Activated naive CD8-positive, alpha-beta T cell treated with anti-CD3 and anti-CD28 coated beads, Interleukin-2, amount 50 U/mL, for 24 hours (primary cell): ENCODE measurements around the gene GATD1.

Experiments used
- ATAC-seq: fragments of 150-1000 bp; cut with Tn5 transposase; one replicate; pipeline ENCODE4 v1.10.0; 2021
- DNase-seq: peaks from one replicate; pipeline ENCODE4 v3.0.0; 2021
- H3K27ac Mint-ChIP-seq: one replicate; pipeline ENCODE4 v1.8.0; 2021; ENCODE audit warnings: mild to moderate bottlenecking, mixed read lengths
- H3K27me3 Mint-ChIP-seq: one replicate; pipeline ENCODE4 v1.8.0; 2021; ENCODE audit warnings: mixed read lengths
- H3K36me3 Mint-ChIP-seq: one replicate; pipeline ENCODE4 v1.8.0; 2021; ENCODE audit warnings: low read depth, mixed read lengths
- H3K4me1 Mint-ChIP-seq: one replicate; pipeline ENCODE4 v1.8.0; 2021; ENCODE audit warnings: mixed read lengths
- H3K4me3 Mint-ChIP-seq: one replicate; pipeline ENCODE4 v1.8.0; 2021; ENCODE audit warnings: mild to moderate bottlenecking, moderate library complexity, mixed read lengths
- H3K9me3 Mint-ChIP-seq: one replicate; pipeline ENCODE4 v1.8.0; 2021; ENCODE audit warnings: mixed read lengths

Gene GATD1, protein sequence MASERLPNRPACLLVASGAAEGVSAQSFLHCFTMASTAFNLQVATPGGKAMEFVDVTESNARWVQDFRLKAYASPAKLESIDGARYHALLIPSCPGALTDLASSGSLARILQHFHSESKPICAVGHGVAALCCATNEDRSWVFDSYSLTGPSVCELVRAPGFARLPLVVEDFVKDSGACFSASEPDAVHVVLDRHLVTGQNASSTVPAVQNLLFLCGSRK

DNA sequence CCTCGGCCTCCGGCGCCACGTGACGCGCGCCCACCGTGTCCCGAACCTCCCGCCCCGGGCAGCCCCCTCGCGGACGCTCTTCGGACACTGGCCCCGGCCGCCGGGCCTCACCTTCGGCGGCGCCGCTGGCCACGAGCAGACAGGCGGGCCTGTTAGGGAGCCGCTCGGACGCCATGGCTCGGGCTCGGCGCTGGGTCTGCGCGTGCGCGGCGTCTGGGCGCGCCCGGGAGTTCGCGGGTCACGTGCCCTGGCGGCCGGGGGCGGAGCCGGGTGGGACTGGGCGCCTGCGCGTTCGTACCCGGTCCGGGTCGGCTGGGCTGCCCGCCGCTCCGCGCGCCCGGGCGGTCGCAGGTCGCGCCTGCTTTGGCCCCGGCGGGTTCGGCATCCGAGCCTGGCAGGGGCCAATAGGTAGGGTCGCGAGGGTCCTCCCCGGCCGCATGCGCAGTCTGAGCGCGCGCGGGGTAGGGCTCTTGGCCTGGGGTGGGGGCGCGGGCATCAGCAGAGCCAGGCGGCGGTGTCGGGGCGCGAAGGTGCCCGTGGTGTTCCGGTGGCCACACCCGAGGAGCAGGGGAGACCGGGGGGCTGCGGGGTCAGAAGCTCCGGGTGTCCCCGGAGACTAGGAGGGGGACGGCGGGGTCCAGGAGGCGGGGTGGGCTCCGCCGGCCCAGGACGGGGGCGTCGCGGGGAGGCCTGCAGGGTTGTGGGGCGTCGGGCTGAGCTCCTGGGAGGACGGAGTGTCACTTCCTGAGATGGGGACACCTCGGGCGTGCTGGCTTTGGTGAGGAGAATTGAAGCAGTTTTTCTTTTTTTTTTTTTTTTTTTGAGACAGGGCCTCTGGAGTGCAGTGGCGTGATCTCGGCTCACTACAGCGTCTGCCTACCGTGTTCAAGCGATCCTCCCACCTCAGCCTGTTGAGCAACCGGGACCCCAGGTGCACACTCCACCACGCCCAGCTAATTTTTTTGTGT lies at the start of gene GATD1:
Gene GATD1, minus strand, starts transcription at position 200 of the 968 bp plus-strand sequence. Its CDS starts 25 bp downstream, at position 175.
- peaks cover 16% of the 10 kb centered on the region for H3K4me1 Mint-ChIP-seq
- ATAC-seq (peak; percentile 75), DNase-seq (peak; percentile 98)
- H3K4me3 Mint-ChIP-seq, result peak within 1 kb of the TSS; percentile 87
- H3K9me3 Mint-ChIP-seq, result no peaks in the 10 kb centered on the region
- H3K27ac Mint-ChIP-seq, result peak within 1 kb of the TSS; percentile 86
- peaks cover 6% of the 10 kb centered on the region for H3K36me3 Mint-ChIP-seq
- no peaks in the 10 kb centered on the region for H3K27me3 Mint-ChIP-seq

DNA sequence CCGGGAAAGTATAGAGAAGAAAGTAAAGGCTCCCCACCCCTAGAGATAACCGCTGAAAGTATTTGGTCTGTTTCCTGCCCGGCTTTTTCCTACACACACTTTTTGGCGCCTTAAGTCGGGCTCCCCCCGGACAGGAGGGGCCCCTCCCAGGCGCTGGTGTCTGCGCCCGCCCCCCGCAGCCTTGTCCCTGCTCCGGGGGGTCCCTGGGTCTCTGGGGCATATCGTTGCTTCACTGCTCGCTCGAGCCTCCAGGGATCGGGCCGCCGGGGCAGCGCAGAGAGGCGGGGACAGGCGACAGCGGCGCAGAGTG lies 49.5 kb upstream of the GATD1 start:
- ATAC-seq (peak; percentile 2), DNase-seq (no peak)
- no peaks in the 10 kb centered on the region for H3K36me3 Mint-ChIP-seq
- no peak overlapping the region for H3K27ac Mint-ChIP-seq
- H3K4me1 Mint-ChIP-seq, result peaks cover 23% of the 10 kb centered on the region
- H3K27me3 Mint-ChIP-seq, result peaks cover 37% of the 10 kb centered on the region
- H3K4me3 Mint-ChIP-seq, result peak overlapping the region; percentile 64
- H3K9me3 Mint-ChIP-seq, result no peaks in the 10 kb centered on the region

DNA sequence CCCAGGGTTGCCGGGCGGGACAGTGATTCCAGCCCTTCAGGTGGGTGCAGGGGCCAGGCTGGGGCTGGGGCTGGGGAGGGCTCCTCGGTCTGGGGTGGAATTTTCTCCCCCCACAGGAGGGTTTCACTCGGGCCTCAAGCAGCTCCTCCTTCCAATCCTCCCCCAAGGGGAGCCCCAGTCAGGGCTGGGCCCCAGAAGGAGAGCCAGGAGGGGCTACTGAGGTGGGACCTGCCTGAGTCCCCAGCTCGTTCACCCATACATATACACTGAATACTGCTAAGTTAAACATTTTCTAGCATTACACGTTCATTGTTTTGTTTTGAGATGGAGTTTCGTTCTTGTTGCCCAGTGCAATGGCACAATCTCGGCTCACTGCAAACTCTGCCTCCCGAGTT lies 48.9 kb upstream of the GATD1 start:
- Mint-ChIP-seq H3K27ac (no peak overlapping the region), H3K4me3 (peak overlapping the region; percentile 64), H3K36me3 (no peaks in the 10 kb centered on the region), H3K4me1 (peaks cover 23% of the 10 kb centered on the region), H3K27me3 (peaks cover 34% of the 10 kb centered on the region), H3K9me3 (no peaks in the 10 kb centered on the region)
- DNase-seq (no peak), ATAC-seq (no peak)

DNA sequence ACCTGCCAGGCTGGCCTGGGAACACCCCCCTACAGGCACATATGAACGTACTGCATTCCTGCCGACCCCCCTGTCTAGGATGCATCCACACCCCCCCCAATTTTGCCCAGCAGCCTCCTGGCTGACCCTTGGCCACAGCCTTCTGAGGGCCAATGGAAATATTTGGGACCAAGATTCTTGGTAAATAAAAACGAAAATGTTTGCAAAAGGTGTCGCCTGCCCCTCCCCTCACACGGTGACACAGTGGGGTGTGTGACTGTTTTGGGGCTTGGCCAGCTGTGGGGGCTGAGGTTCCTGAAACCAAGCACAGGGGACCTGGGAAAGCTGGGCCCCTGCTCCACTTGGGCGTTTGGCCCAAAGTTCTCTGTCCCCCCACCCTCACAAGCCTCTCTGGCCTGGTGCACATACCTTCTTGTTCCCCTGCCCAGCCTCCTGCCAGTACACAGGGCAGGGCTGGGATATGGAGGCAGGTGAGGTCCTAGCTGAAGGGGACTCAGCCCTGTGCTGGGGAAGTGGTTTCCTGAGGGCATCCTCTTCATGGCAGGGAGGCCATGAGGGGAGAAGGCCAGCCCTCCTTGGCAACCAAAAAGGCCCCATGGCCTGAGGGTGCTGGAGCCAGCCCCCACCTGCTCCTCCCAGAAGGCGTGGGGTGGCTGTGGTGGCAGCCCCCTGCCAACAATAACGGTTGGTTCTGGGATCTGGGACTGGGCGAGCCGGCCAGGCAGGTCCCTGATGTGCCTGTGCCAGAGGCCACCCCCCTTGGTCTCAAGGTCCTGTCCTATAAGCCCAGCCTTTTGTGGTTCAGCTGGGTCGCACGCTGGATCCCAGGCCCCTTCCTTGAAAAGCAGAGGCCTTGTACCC lies 48.3 kb upstream of the GATD1 start:
- DNase-seq, result no peak
- Mint-ChIP-seq H3K4me1 (peaks cover 29% of the 10 kb centered on the region), H3K36me3 (no peaks in the 10 kb centered on the region), H3K4me3 (no peak overlapping the region), H3K27ac (no peak overlapping the region), H3K9me3 (no peaks in the 10 kb centered on the region), H3K27me3 (peaks cover 29% of the 10 kb centered on the region)
- no peak for ATAC-seq

DNA sequence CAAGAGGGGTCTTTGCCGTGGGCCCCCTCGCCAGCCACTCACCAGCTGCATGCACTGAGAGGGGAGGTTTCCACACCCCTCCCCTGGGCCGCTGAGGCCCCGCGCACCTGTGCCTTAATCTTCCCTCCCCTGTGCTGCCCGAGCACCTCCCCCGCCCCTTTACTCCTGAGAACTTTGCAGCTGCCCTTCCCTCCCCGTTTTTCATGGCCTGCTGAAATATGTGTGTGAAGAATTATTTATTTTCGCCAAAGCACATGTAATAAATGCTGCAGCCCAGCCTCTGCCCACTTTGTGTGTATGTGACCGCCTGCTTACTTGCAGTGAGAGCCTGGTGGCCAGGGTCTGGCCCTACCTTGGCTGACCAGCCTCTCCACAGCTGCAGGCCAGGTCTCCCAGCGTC lies 47.7 kb upstream of the GATD1 start:
- H3K4me1 Mint-ChIP-seq, result peaks cover 29% of the 10 kb centered on the region
- DNase-seq, result no peak
- H3K36me3 Mint-ChIP-seq, result no peaks in the 10 kb centered on the region
- no peak overlapping the region for H3K27ac Mint-ChIP-seq
- no peak overlapping the region for H3K4me3 Mint-ChIP-seq
- no peak for ATAC-seq
- peaks cover 29% of the 10 kb centered on the region for H3K27me3 Mint-ChIP-seq
- H3K9me3 Mint-ChIP-seq, result no peaks in the 10 kb centered on the region

DNA sequence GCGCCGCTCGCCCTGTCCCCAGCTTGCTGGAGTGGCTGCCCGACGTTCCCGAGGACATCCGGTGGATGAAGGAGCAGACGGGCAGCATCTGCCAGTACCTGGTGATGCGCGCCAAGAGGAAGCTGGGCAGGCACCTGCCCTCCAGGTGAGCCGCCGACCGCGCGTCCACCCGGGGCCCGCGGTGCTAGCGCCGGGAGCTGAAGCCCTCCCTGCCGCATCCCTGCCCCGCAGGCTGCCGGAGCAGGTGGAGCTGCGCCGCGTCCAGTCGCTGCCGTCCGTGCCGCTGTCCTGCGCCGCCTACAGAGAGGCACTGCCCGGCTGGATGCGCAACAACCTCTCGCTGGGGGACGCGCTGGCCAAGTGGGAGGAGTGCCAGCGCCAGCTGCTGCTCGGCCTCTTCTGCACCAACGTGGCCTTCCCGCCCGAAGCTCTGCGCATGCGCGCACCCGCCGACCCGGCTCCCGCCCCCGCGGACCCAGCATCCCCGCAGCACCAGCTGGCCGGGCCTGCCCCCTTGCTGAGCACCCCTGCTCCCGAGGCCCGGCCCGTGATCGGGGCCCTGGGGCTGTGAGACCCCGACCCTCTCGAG lies 47.1 kb upstream of the GATD1 start:
- DNase-seq, result no peak
- no peaks in the 10 kb centered on the region for H3K9me3 Mint-ChIP-seq
- H3K4me3 Mint-ChIP-seq, result no peak overlapping the region
- H3K36me3 Mint-ChIP-seq, result no peaks in the 10 kb centered on the region
- no peak overlapping the region for H3K27ac Mint-ChIP-seq
- H3K27me3 Mint-ChIP-seq, result peaks cover 24% of the 10 kb centered on the region
- H3K4me1 Mint-ChIP-seq, result peaks cover 26% of the 10 kb centered on the region
- ATAC-seq, result no peak

DNA sequence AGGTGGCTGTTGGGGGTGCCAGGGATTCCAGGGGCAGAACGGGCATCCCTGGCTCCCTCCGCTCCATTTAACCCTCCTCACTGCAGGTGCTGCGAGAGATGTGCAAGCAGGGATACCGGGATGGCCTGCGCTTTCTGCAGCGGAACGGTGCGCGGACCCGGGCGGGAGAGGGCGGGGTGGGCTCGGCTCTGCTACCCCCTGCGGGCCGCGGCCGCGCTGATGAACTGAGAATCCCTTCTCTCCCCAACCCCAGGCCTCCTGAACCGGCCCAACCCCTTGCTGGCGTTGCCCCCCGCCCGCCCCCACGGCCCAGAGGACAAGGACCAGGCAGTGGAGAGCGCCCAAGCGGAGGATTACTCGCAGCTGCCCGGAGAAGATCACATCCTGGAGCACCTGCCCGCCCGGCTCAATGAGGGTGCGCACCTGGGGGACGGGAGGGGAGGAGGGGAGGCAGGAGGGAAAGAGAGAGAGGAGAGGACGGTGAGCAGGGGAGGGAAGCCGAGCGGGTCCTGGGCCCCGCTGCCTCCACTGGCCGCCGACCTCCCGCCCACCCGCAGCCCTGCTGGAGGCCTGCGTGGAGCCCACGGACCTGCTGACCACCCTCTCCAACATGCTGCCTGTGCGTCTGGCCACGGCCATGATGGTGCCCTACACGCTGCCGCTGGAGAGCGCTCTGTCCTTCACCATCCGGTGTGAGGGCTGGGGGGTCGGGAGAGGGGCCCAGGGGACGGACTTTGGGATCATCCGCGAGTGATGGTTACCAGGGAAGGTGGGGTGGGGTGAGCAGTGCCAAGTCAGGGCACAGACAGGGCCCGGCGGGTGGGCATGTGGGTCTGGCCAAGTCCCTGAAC lies 46.4 kb upstream of the GATD1 start:
- Mint-ChIP-seq H3K27ac (no peak overlapping the region), H3K36me3 (no peaks in the 10 kb centered on the region)
- no peak for DNase-seq

DNA sequence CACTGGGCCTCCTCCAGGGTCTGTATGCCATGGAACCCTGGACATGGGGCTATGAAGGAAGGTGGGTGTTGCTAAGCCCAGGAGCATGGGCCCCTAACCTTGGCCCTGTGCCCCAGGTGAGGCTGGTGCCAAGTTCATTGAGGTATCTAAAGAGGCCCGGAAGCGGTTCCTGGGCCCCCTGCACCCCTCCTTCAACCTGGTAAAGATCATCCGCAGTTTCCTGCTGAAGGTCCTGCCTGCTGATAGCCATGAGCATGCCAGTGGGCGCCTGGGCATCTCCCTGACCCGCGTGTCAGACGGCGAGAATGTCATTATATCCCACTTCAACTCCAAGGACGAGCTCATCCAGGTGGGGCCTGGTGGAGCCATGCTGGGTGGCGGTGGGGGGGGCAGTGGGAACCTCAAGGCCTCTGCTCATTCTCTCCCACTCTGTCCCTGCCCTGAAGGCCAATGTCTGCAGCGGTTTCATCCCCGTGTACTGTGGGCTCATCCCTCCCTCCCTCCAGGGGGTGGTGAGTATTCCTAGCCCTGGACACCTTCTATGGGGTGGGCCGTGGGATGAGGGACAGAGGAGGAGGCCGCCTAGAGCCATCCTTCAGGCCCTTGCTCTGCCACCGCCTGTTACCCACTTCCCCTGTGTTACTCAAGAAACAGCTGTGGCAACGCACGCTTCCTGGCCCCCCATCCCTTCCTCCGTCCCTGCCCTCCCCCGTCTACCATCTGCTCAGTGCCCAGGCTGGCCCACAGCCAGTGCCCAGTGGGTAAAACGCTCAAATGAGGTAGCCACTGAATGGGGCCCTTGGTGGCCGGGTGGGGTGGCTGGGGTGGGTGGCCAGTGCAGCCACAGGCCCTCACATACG lies 44.5 kb upstream of the GATD1 start:
- Mint-ChIP-seq H3K4me1 (peaks cover 17% of the 10 kb centered on the region), H3K9me3 (no peaks in the 10 kb centered on the region), H3K36me3 (no peaks in the 10 kb centered on the region), H3K27ac (no peak overlapping the region), H3K4me3 (no peak overlapping the region), H3K27me3 (peaks cover 3% of the 10 kb centered on the region)
- DNase-seq (no peak), ATAC-seq (no peak)

More for the DNA sequence above, 46.4 kb upstream of the GATD1 start:
- Mint-ChIP-seq H3K4me1 (peaks cover 22% of the 10 kb centered on the region), H3K9me3 (no peaks in the 10 kb centered on the region), H3K4me3 (no peak overlapping the region), H3K27me3 (peaks cover 17% of the 10 kb centered on the region)
- ATAC-seq, result no peak

DNA sequence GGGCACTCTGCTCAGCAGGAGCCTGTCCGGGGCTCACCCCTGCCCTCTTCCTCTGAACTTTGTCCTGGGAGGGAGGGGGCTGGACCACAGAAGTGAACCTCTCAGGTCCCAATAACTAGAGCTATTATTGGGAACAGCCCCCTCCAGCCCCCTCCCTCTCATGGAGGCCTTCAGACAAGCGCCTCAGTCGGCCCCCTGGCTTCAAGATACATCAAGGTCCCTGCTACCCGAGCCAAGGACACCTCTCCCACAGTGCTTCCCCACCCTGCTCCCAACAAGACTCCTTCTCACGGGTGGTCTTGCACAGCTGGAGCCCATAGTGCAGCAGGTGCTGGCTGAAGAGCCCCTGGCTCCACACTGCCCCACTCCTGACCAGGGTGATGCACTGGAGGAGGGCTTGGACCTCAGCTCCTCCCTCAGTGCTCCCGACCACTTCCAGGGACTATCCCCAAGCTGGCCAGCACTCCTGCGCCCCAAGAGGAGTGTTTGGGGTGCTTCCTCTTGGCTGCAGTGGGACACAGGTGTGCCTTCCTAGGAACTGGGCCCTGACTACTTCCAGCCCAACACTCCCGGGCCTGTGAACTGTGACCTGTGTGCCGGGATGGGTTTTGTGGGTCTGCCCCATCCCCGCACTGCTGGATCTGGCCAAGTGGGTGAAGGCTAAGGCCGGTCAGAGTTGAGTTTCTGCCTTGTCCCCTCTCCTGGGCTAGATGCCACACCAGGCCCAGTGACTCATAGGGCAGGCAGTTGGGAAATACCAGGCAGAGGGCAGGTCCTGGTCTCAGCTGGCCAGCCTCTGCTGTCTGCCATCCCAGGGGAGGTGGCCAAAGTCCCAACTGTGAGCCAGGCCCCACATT lies 43.6 kb upstream of the GATD1 start:
- ATAC-seq (no peak), DNase-seq (no peak)
- Mint-ChIP-seq H3K27ac (no peak overlapping the region), H3K4me3 (peak overlapping the region; percentile 77), H3K4me1 (peaks cover 12% of the 10 kb centered on the region), H3K36me3 (no peaks in the 10 kb centered on the region), H3K9me3 (no peaks in the 10 kb centered on the region), H3K27me3 (no peaks in the 10 kb centered on the region)

DNA sequence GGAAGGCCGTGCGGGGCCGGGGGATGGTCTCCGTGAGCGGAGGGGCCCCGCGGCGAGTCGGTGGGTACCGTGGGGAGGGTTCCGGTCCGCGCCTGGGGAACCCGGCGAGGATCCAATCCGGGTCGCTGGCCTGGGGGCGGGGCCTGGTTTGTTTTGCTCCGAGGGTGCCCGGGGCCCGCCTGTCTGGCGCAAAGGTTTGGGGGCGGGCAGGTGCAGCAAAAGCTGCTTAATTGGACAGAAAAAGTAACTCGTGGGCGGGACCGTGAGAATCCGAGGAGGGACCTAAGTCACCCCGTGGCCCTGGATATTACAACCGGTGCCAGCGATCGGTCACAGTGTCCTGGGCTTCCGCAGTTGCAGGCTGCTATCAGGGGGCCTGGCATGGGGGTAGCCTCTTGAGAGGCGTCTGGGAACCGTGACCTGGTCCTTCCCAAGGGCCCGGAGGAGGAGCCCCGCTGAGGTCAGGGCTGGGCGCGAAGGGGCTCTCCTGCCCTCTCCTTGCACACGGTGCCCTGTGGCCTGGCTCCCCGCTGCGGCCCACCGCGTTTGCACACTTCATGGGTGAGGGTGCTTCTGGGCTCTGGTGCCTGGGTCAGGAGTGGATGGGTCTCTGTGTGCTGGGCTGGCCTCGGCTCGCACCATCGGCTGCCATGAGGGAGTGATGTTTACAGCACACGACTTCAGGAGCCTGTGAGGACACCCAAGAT lies 42.8 kb upstream of the GATD1 start:
- peak; percentile 93 for DNase-seq
- Mint-ChIP-seq H3K36me3 (no peaks in the 10 kb centered on the region), H3K27me3 (no peaks in the 10 kb centered on the region), H3K9me3 (no peaks in the 10 kb centered on the region), H3K4me1 (peaks cover 12% of the 10 kb centered on the region), H3K4me3 (peak overlapping the region; percentile 77), H3K27ac (no peak overlapping the region)
- peak; percentile 71 for ATAC-seq

DNA sequence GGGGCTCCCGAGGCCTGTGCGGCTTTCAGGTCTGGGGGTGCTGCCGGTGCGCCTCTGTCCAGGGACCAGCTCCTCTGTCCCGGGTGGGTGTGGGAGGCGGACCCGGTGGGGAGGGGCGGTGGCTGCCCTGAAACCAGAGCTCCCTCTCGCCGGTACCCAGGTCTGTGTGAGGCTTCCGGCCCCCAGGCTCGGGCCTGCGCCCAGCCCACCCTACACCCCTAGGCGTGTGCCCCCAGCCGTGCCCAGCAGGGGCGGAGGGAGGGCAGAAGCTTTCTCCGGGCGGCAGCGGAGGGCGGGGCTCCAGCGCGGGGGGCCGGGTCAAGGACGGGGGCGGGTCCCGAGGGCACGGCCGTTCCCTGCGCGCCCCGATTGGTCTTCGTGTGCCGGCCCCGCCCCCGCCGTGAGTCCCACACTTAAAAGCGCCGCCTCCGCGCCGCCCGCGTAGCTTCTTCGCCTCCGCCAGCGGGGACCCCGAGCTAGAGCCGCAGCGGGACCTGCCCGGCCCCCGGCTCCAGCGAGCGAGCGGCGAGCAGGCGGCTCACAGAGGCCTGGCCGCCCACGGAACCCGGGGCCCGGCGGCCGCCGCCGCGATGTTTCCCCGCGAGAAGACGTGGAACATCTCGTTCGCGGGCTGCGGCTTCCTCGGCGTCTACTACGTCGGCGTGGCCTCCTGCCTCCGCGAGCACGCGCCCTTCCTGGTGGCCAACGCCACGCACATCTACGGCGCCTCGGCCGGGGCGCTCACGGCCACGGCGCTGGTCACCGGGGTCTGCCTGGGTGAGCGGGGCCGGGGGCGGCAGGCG lies 42.0 kb upstream of the GATD1 start:
- no peaks in the 10 kb centered on the region for H3K27me3 Mint-ChIP-seq
- DNase-seq, result peak; percentile 93
- H3K4me1 Mint-ChIP-seq, result peaks cover 12% of the 10 kb centered on the region
- ATAC-seq, result peak; percentile 74
- H3K9me3 Mint-ChIP-seq, result no peaks in the 10 kb centered on the region
- no peak overlapping the region for H3K27ac Mint-ChIP-seq
- no peaks in the 10 kb centered on the region for H3K36me3 Mint-ChIP-seq
- H3K4me3 Mint-ChIP-seq, result peak overlapping the region; percentile 77
